AG08395 (cell line): Measurements from ENCODE around the gene HEATR1.
"Not testable (repeated sequence)": the region's sequence is repeated elsewhere in the genome, so short reads cannot be mapped to it uniquely, and the experiment has no call there.

ENCODE experiments used
- DNase-seq: peaks from one replicate; pipeline ENCODE4 v3.0.0; 2012; ENCODE audit warnings: mixed read lengths, low spot score

The HEATR1 gene

GRCh38 chr1:236603991-236604904 is at the start of gene HEATR1:
HEATR1 (minus strand) TSS chr1:236604516; CDS start chr1:236604095, 421 bp downstream.
- peak; percentile 95 for DNase-seq

DNA sequence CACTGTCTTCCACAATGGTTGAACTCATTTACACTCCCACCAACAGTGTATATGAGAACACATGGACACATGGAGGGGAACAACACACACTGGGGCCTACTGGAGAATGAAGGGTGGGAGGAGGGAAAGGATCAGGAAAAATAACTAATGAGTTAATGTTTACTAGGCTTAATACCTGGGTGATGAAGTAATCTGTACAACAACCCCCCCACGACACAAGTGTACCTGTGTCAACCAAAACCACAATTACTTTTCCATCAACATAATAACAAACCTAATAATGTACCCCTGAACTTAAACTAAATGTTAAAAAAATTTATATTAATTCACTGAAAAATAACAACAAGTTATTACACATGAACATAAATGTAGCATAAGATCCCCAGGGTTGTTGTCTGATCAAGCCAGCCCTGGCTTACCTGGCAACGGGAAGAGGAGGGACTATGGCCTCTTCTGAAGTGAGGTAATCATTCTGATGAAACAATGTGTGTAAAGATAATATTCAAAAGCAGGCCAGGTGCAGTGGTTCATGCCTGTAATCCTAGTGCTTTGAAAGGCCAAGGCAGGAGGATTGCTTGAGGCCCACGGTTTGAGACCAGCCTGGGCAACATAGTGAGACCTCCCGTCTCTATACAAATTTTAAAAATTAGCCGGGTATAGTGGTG is 40.8 kb upstream of the HEATR1 start:
- DNase-seq = no peak

DNA sequence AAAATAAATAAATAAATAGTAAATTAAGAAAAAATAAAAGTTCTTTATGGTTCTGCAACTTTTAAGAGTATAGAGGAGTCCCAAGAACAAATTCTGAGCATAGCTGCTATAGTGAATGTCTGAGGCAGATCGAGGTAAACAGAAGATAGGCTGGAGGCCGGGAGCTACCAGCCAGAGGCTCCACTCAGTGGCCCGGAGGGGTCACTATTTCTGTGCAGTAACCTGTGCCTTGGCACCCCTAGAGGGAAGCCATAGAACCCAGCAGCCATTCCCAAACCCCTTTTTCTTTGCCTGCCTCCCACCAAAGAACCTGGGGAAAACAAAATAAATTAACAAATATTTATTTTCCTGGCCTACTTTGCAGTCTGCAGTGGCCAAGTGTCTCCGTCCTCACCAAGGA is 38.4 kb upstream of the HEATR1 start:
- DNase-seq = no peak

DNA sequence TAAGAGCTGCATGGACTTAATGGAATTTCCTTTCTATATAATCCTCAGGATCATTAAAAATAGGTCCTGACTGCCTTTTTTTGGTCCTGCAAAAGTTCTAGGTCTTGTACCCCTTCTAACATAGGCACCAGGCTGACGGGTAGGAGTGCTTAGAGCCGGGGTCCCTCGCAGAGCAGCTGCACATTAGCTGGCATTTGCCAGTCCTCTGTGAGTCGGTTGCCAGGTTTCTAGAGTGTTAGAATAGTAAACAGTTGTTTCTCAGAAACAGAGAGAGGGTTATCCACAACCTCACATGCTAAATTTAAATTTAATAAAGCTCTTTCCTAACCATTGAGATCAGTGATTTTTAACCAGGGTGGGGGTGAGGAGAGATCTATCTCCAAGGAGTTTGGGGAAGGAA is 35.4 kb upstream of the HEATR1 start:
- no peak for DNase-seq

DNA sequence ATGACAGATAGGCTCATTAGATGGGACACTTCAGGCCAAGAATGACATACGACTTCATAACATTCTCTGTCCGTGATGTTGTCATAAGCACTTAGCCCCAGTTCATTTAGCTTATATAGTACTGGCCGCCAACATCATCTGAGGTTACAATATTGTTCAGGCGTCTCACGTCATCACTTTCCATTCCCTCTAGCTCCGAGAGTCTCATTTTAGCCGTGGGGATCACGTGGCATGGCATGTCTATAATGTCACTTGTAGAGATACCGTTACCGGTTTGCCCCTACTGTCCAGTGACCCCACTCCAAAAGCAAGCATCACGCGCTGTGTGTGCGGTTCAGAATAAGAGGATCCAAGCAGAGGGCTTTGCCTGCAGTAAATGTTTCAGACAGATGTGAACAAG is 34.6 kb upstream of the HEATR1 start:
- DNase-seq = no peak

- no peak for DNase-seq
Observed at GRCh38 chr1:236636017-236636416, 31.7 kb upstream of the HEATR1 start.

DNA sequence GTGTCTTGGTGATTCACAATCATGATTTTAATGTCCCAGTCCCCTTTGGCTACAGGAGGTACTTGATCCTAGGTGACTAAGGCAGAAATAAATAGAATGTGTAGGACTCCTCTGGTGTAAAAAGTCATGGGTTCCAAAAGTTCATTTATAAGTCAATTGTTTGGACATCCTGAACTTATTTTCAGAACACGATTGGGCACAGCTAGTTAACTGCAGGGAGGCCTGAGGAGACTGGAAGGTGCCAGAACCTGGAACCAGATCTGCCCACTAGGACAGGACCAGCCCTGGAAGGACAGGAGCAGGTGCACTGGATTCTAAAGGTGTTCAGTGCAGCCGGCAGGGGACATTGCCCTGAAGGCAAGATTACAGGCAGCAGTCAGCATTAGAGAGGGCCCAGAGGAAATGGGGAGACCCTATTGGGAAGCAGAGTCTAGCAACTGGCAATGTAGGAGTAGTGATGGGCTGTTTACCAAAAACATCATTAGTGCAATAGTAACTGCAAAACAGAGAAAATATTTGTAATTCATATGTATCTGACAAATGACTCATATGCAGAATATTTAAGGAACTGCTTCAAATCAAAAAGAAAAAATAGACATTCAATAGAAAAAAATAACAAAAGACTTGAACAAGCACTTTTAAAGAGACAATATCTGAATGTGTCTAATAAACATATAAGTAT is 23.6 kb upstream of the HEATR1 start:
- no peak for DNase-seq

- DNase-seq = no peak
Observed at GRCh38 chr1:236623371-236624166, 19.3 kb upstream of the HEATR1 start.

- DNase-seq = no peak
Observed at GRCh38 chr1:236622407-236622806, 18.1 kb upstream of the HEATR1 start.

GRCh38 chr1:236619398-236619797 is 15.1 kb upstream of the HEATR1 start:
- peak; percentile 6 for DNase-seq

DNA sequence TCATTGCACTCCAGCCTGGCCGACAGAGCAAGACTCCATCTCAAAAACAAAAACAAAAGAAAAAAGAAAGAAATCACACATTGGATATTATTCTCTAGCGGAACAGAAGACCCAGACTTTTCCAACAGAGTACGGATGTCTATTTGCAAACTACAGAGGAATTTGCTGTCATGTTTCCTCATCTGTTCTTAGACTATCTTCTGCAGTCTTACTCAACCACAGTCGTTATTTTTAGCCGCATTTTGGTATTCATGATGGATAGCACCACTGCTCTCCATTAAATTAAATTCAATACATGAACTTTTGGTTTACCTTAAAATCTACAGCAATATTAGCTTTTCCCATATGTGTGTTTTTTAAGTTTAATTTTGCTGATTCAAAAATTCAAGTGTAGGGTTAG is 14.2 kb upstream of the HEATR1 start:
- no peak for DNase-seq

DNA sequence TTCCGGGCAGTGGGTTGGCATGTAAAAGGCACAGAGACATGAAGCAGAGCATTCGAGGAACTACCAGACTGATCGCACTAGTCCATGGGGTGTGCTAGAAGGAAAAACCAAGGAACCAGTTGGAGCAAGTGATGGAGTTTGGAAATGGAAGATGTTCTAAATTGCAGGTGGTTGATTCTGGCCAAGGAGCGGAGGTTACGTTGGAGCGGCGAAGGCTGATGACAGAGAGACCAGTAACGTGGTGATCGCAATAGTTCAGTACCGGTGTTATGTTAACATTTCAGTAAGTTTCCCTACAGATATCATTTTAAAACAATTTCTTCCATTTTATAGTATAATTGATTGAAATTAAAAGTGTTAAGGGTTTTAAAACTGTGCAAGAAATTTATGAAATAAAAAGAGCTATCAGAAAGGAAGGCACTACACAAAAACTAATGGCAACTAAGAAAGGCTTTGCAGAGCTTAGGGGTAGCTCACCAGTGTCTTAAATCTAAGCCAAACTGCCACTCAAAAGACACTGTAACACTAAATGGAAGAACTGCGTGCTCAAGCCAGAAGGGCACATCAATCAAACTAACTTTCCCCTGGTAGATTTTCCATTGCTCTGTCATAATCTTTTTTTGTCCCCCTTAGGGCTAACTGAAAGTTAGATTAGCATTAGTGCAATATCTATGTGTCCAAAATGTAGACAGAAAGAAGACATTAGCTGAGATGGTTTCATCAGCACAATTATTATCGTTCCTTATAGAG is 11.3 kb upstream of the HEATR1 start:
- DNase-seq = no peak

- DNase-seq = no peak
Observed at GRCh38 chr1:236612349-236612748, 8.0 kb upstream of the HEATR1 start.

- peak; percentile 55 for DNase-seq
Observed at GRCh38 chr1:236608930-236609726, 4.8 kb upstream of the HEATR1 start.

- DNase-seq = not testable (repeated sequence)
Observed at GRCh38 chr1:236607597-236607996, 3.3 kb upstream of the HEATR1 start.

DNA sequence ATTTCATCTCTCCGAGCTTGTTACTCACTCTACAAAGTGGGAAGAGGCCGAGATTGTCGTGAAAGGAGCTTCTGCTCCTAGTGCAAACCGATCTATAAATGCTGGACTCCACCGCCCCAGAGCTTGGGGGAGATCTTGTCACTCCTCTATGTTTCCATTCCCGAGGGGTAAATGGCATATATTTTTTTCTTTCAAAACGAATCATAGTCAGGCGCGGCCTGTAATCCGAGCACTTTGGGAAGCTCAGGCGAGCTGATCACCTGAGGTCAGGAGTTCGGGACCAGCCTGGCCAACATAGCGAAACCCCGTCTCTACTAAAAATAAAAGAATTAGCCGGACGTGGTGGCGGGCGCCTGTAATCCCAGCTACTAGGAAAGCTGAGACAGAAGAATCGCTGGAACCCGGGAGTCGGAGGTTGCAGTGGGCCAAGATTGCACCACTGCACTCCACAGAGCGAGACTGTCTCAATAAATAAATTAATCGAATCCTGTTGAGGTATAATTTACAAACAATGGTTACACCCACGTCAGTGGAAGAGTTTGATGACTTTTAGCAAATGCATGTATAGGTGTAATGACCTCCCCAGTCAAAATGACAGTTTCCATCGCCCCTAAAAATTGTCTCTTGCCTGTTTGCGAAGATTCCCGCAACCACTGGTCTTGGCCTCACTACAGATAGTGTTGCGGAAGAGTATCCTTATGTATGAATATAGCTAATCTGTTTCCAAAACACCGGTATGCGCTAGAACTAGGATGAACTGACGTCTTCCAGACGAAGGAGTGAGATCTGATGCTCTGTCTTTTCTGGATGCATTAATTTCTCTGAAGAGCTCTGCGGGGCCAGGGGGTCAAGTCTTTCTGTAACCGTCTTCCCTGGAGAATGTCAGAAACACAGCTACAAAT is 840 bp upstream of the HEATR1 start:
- no peak for DNase-seq

- no peak for DNase-seq
Observed at GRCh38 chr1:236602171-236602570, 2.1 kb downstream of the HEATR1 start.

DNA sequence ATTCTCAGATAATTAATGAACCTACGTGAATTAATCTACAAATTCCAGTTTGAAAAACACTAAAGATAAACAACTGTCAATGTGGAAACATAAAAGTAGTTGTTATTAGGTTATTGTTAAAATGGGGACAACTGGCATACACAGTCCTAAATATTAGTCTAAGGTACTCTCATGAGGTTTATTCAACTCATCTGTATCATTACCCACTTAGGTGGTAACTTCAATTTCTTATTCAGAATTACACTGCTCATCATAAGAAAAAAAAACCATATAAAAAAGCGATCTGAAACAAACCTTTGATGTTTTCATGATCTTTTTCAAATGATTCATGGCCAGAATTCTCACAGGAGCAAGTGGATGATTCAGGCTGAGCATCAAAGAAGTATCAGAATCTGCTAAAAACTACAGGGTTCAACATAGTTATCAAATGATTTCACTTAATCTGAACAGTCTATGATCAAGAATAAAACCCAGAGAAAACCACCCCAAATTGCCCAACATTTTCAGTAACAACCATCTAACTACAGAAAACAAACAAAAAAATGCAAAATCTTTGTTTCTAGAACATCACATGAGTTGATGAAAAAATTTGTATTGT is 13.7 kb downstream of the HEATR1 start:
- no peak for DNase-seq

GRCh38 chr1:236589531-236589930 is 14.8 kb downstream of the HEATR1 start:
- DNase-seq = no peak
